ENCODE data around the gene LMTK3.

LMTK3 gene

DNA sequence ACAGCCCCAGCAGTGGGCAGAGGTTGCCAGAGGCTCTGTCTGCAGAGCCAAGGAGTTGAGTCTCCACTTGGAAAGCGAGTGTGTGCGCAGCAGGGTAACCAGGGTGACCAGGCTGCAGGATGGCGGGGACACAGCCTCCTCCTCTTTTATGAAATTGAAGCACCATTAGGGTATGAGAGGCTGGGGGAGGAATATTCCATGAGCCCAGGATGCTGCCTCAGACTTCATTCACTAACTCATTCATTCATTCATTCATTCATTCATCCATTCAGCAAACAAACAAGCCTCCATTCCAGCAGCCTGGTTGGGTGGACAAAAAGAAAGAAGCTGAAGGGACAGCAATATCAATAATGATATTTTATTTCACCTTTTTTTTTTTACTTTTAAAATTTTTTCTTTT, 6.6 kb upstream of the LMTK3 start:
- no peak overlapping the region for H3K4me3 ChIP-seq (ENCODE audit: low read depth, low read length)
- DNase-seq: no peak
- H3K27me3 ChIP-seq: no peaks in the 10 kb centered on the region; the same call in 1 of the 2 replicates
- no peaks in the 10 kb centered on the region for H3K4me1 ChIP-seq
- H3K9me3 ChIP-seq: no peaks in the 10 kb centered on the region
- no peaks in the 10 kb centered on the region for H3K36me3 ChIP-seq
- TF ChIP-seq, protein P1, sequence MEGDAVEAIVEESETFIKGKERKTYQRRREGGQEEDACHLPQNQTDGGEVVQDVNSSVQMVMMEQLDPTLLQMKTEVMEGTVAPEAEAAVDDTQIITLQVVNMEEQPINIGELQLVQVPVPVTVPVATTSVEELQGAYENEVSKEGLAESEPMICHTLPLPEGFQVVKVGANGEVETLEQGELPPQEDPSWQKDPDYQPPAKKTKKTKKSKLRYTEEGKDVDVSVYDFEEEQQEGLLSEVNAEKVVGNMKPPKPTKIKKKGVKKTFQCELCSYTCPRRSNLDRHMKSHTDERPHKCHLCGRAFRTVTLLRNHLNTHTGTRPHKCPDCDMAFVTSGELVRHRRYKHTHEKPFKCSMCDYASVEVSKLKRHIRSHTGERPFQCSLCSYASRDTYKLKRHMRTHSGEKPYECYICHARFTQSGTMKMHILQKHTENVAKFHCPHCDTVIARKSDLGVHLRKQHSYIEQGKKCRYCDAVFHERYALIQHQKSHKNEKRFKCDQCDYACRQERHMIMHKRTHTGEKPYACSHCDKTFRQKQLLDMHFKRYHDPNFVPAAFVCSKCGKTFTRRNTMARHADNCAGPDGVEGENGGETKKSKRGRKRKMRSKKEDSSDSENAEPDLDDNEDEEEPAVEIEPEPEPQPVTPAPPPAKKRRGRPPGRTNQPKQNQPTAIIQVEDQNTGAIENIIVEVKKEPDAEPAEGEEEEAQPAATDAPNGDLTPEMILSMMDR (IDR thresholded peaks at IDR 0.05; ENCODE audit: low read depth, low read length): no peak

DNA sequence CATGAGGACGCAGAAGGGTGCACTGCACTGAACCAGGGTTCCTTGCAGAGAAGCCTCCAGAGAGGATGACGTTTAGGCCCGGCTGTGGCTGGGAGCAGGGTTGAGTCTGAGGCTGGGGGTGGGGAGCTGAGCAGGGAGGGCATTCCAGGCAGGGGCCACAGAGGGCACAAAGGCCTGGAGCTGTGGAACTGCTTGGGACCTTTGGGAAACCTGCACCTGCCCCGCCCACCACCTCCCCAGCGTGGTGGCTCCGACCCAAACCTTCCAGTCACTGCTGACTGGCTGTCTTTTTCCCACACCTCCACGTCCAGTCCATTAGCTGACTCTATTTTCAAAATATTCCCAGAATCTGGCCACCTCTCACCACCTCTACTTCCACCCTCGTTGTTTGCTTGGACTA, 4.9 kb upstream of the LMTK3 start:
- Histone ChIP-seq H3K9me3 (no peaks in the 10 kb centered on the region), H3K4me1 (no peaks in the 10 kb centered on the region), H3K27me3 (no peaks in the 10 kb centered on the region; the same call in 1 of the 2 replicates), H3K4me3 (ENCODE audit: low read depth, low read length) (no peak overlapping the region), H3K36me3 (no peaks in the 10 kb centered on the region)
- TF ChIP-seq, protein P1 (IDR thresholded peaks at IDR 0.05; ENCODE audit: low read depth, low read length): no peak
- no peak for DNase-seq

DNA sequence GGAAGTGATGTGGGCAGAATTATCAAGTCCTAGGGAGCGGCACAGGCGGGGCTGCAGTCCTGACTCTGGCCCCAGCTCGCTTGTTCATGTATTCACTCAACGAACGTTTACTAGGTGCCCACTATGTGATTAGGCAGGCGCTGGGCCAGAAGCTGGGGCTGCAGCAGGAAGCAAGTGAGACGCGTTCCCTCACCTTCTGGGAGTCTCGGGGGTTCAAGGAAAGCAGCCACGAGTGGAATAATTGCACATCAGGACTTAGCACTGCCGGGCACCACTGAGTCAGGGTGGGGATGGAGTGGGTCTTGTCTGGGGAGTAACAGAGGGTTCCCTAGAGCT, 2.5 kb upstream of the LMTK3 start:
- H3K4me3 ChIP-seq (ENCODE audit: low read depth, low read length): peak overlapping the region; percentile 72
- H3K36me3 ChIP-seq: no peaks in the 10 kb centered on the region
- no peak for DNase-seq
- H3K4me1 ChIP-seq: 0 out of 2 replicates have a peak, but pooled peaks cover 2% of the 10 kb centered on the region
- H3K27me3 ChIP-seq: no peaks in the 10 kb centered on the region; the same call in 1 of the 2 replicates
- TF ChIP-seq, protein P1 (IDR thresholded peaks at IDR 0.05; ENCODE audit: low read depth, low read length): no peak
- H3K9me3 ChIP-seq: no peaks in the 10 kb centered on the region

DNA sequence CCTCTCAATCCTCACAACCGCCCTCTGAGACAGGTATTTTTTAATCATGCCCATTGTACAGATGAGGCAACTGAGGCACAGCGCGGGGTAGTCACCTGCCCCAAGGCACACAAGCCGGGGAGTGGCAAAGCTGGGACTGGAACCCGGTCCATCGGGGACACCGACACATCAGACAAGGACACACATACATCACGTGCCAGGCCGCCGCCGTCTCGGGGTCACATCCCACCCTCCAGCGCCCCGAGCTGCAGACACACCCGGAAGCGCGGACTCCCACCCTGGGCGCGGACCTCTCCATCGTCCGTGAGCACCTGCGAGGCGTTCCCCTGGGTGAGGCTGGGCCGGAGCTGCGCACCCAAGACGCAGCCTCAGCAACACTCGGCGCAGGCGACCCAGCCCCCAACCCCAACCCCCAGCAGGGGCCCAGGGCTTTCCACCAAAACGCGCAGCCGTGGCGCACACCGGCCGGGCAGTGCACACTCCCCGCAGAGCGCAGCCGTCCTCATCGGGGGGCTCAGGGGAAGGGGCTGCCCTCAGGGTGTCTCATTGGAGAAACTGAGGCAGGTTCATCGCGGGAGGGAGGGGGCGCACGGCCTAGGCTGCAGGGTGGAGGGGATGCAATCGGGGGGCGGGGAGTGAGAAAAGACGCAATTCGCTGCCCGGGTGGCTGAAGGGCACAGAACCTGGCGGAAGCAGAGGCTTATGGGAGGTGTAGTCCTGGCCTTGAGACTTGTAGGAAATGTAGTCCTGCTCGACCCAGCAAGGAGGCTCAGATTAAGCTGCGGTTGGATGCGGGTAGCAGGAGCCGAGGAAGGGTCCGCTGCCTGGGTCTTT, 1.9 kb upstream of the LMTK3 start:
- peak; percentile 81 for DNase-seq
- Histone ChIP-seq H3K4me1 (0 out of 2 replicates have a peak, but pooled peaks cover 2% of the 10 kb centered on the region), H3K27me3 (no peaks in the 10 kb centered on the region; the same call in 1 of the 2 replicates), H3K36me3 (no peaks in the 10 kb centered on the region), H3K9me3 (no peaks in the 10 kb centered on the region), H3K4me3 (ENCODE audit: low read depth, low read length) (peak overlapping the region; percentile 72)
- TF ChIP-seq, protein P1 (IDR thresholded peaks at IDR 0.05; ENCODE audit: low read depth, low read length): no peak

DNA sequence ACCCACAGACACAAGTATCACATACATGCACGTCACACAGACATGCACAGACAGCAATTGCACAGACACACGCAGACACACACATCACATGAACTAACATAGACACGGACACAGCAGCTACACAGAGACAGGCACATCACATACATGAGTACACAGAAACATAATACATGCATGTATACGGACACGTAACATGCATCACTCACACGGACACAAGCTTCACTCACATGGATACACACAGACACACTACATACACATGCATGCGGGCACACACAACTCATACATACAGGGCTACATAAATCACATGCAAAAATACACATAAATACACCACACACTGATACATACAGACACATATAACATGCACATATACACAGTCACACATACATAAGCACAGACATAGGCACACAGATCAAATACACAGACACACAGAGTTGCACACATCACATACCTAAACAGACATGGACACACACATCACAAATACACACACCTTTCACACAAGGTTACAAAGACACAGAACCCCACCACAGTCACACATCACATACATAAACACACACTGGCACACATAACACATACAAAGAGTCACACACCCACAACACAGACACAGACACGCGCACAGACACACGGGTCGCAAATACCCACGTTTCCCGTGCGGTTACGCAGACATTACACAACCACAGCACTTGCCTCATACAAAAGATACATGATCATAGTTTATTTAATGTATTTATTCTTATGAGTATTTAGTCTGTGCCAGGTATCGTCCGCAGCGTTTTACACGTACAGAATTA, 1.1 kb upstream of the LMTK3 start:
- Histone ChIP-seq H3K9me3 (no peaks in the 10 kb centered on the region), H3K27me3 (no peaks in the 10 kb centered on the region; the same call in 1 of the 2 replicates), H3K4me1 (0 out of 2 replicates have a peak, but pooled peaks cover 2% of the 10 kb centered on the region), H3K36me3 (no peaks in the 10 kb centered on the region), H3K4me3 (ENCODE audit: low read depth, low read length) (peak overlapping the region; percentile 72; the same call in 1 of the 2 replicates)
- no peak for DNase-seq
- TF ChIP-seq, protein P1 (IDR thresholded peaks at IDR 0.05; ENCODE audit: low read depth, low read length): no peak

All from BE2C (cell line).